ENCODE measurements around the gene DCAF12L1.

The DCAF12L1 gene

DNA sequence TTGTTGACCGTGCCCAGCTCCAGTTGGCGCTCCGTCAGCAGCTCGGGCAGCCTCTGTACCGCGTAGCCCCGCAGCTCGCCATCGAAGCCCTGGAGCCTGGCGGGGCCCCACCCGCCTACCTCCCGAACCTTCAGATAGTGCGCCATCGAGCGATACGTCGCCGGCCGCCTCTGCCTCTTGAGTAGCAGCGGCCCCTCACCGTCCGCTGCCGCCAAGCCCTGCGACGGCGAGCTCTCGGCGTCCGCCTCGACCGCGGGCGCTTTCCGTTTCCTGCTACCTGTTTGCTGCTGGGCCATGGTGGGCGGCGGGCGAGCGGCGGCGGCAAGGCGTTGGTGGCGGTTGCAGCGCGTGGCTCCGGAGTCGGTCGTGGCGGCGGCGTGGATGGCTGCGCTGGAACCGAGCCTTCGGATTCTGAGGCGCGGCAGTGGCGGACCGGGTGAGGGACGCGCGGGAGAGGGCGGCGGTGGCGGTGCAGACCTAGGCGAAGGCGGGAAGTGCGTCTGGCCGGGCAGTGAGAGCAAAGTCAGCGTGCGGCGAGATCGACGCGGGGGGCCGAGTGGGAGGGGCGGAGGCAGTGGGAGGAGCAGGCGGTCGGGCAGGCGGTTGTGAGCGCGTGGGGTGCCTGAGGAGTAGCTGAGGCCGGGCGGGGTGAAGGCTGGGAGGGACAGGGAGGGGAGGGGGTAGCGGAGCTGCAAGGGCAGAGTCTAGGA lies at the start of gene DCAF12L1:
TSS of gene DCAF12L1 (minus strand) at position 502 of the 710 bp plus-strand sequence. CDS start at position 296, 206 bp downstream.
- DNase-seq (ENCODE audit: extremely low spot score, insufficient read length, low read depth) (no peak), FAIRE-seq (no peak)

DNA sequence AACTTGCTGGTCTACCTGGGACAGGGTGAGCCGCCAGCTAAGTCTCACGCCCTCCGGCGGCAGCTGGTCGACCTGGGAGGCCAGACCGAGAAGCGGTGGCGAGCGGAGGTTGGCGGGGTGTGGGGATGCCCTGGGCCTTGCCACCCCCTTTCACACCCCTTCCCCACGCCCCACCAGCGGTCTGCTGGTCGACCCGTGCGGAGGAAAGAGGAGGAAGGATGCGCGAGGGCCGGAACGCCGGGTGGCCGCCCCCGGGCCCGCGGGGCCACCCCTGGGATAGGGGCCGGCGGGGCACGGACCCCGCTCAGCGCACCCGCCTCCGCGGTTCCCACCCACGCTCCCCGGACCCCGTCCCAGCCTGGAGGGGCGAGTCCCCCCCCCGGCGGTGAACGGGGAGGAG lies 28.3 kb upstream of the DCAF12L1 start:
- peak; percentile 100 for FAIRE-seq
- no peak for DNase-seq (ENCODE audit: extremely low spot score, insufficient read length, low read depth)

DNA sequence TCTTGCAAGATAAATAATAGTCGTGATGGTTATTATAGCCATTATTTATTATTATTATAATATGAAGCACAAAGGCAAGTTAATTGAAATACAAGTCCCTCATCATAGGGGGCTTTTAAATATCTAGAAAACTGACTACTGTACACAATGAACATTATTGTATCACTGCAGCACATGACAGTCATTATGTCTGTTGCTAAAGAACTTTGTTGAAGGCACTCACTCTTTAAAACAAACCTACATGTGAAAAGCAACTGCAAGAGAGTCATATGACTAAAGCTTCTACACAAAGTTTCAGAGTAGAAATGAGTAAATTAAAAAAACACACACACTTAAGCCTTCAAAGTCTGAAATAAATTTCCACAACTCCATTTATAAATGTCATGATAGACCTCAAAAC lies 23.3 kb upstream of the DCAF12L1 start:
- DNase-seq (ENCODE audit: extremely low spot score, insufficient read length, low read depth) (no peak), FAIRE-seq (no peak)

DNA sequence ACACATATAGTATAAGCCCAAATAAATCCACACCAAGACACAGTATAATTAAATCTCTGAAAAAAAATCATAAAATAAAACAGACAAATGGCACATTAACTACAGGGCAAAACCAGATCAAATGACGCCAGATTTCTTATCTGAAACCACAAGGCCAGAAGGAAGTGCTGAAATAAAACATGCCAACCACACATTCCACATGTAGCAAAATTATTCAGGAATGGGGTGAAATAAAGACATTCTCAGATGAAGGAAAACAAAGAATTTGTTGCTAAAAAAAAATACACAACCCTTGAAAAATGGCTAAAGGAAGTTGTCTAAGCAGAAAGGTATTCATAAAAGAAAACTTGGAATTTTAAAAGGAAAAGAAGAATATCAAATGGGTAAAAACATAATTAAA lies 4.5 kb upstream of the DCAF12L1 start:
- no peak for DNase-seq (ENCODE audit: extremely low spot score, insufficient read length, low read depth)
- FAIRE-seq: no peak

DNA sequence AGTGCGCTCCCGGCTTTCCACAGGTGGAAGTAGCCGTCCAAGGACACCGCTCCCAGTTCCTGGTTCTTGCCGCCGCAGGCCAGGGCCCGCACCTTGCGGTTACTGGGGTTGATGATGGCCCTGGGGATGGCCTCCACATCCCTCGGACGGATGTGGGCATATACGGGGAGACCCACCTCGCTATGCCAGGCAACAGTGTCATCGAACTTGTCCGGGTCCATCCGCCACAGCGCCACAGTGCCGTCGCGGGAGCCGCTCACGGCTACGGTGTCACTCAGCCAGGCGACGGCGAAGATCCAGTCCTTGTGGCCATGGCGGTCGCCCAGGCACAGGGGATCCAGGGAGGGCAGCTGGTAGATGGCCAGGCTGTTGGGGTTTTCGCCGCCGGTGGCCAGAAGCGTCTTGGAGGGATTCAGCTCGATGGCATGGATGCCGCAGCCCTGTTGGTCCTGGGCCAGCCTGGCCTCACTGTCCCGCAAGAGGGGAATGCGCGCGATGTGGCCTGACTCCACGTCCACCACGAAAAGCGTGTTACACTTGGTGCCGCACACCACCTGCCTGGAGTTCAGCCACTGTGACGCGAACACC lies 795 bp downstream of the DCAF12L1 start:
- no peak for FAIRE-seq

DNA sequence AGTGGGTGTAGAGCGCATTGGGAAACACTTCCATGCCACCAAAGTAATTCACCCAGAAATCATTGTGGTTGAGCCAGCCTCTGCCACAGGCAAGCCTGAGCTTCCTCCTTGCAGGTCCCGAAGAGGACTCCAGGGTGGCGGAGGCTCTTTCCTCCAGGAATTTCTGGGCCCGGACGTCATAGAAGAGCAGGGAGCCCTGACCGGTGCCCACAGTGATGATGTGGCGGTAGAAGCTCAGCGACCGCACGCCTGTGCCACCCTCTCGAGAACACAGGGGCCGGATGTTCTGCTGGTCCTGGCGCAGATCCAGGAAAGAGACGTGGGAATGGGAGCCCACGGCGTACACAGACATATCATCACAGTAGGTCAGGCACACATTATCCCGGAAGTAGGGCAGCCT lies 1.3 kb downstream of the DCAF12L1 start:
- no peak for DNase-seq (ENCODE audit: extremely low spot score, insufficient read length, low read depth)
- no peak for FAIRE-seq

More for the DNA sequence above, 795 bp downstream of the DCAF12L1 start:
- no peak for DNase-seq (ENCODE audit: extremely low spot score, insufficient read length, low read depth)

DNA sequence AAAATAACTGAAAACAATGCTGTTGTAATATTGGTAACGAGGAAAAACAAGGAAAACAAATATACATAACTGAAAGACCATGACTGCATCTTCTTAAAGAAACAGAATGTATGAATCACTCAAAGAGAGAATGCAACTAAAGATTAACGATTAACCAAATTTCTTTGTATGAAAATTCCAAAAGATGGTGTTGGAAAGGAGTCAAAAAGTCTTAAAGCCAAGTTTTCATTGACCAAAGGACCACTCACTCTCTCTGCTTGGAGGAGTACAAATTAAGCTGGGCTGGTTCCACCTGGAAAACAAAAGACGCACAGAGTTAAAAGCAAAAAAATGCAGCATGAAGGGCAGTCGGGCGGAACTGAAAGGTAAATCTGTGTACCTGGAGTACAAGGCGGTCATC lies 1.8 kb downstream of the DCAF12L1 start:
- DNase-seq (ENCODE audit: extremely low spot score, insufficient read length, low read depth): no peak
- FAIRE-seq: no peak

DNA sequence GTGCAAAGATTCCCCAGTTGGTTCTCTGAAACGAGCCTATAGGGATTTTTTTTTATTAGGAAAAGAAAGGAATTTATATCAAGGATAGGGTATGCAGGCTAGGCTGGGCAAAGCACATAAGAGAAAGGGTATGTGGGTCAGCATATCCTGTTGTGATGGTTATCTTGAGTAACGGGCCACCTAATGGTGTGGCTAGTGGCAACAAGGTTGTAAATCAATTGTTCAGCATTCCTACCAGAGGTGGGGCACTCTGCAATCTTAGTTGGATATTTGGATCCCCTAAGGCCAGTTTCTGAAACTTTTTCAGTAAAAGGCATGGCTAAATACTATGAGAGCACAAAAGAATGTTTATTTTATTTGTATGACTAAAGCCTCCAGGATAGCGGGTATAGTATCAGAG lies 42.7 kb downstream of the DCAF12L1 start:
- DNase-seq (ENCODE audit: extremely low spot score, insufficient read length, low read depth) (no peak), FAIRE-seq (no peak)

All from GM18507 (cell line).